ENCODE data around the gene TIAL1. TPM values are rescaled to one million over a fixed set of nuclear protein-coding genes. Genes with fewer than 3 reads are reported as not detected.

TIAL1 gene
- total RNA-seq, 1 experiment from 2014 or later = 46.6 TPM

DNA sequence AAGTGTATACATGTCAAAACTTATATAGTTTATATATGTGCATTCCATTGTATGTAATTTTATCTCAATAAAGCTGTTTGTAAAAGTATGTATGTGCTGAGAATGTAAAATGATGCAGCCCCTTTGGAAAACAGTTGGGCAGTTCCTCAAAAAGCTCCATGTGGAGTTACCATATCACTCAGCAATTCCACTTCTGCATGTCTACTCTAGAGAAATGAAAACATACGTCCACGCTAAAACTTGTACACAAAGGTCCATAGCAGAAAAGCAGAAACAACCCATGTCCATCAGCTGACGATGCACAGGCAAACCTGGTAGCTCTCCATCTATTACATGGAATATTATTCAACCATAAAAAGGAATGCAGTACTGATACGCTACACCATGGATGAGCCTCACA lies 45.9 kb downstream of the TIAL1 start:
- no peak overlapping the region for H2AFZ ChIP-seq (ENCODE audit: low read length)
- POLR2A ChIA-PET (ENCODE audit: unreplicated experiment) = no interaction called here

DNA sequence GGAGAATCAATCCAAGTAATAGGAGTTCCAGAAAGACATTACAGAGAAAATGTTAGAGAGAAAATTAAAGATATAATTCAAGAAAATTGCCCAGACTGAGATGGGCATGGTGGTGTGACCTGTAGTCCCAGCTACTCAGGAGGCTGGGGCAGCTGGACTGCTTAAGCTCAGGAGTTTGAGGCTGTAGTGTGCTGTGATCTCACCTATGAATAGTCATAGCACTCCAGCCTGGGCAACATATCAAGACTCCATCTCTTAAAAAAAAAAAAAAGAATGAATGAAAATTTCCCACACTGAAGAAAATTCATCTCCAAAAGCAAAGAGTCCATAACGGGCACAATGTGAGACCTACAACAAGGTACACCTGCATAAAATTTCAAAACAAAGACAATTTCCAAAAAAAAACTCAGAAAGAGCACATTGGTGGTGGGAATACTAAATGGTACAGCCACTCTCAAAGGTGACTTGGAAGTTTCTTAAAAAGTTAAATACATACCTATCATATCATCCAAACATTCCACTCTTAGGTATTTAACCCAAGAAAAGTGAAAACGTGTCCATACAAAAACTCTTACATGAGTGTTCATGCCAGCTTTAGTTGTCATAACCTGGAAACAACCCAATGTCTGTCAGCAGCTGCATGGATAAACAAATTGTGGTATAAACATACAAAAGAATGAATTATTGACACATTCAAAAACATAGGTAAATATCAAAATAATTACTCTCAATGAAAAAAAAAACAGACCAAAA lies 47.3 kb downstream of the TIAL1 start:
- Histone ChIP-seq H3K36me3 (ENCODE audit: low read depth, low read length) (no peaks in the 10 kb centered on the region), H3K9me2 (replicated peaks; ENCODE audit: low read length) (no peaks in the 10 kb centered on the region), H3K27me3 (ENCODE audit: low read length) (no peaks in the 10 kb centered on the region), H3F3A (ENCODE audit: low read length, unreplicated experiment) (no peaks in the 10 kb centered on the region), H3K9ac (ENCODE audit: low read length) (no peak overlapping the region), H3K4me1 (ENCODE audit: insufficient read depth, low read length) (no peaks in the 10 kb centered on the region; the same call in 1 of the 2 replicates), H3K9me3 (ENCODE audit: low read length) (no peaks in the 10 kb centered on the region), H3K79me2 (ENCODE audit: low read length) (no peaks in the 10 kb centered on the region), H3K27ac (ENCODE audit: low read length) (no peak overlapping the region), H3K4me2 (ENCODE audit: low read length) (no peak overlapping the region), H2AFZ (ENCODE audit: low read length) (no peak overlapping the region), H3K4me3 (ENCODE audit: low read length) (no peak overlapping the region), H4K20me1 (ENCODE audit: low read length) (no peaks in the 10 kb centered on the region)
- no peak for ATAC-seq
- intact Hi-C loops (cut with micrococcal nuclease) = no loop called here
- POLR2A ChIA-PET (ENCODE audit: unreplicated experiment) = no interaction called here
- no TSS peak for BruUV-seq (replicated peaks)
- CTCF ChIA-PET = no interaction called here
- no peak for DNase-seq
- TF ChIP-seq EZH2 (IDR thresholded peaks at IDR 0.05; ENCODE audit: low read length, unreplicated experiment) (no peak), EZH2phosphoT487 (IDR thresholded peaks at IDR 0.05; ENCODE audit: borderline replicate concordance, low read length) (no peak)
- TF ChIP-seq, protein P1, sequence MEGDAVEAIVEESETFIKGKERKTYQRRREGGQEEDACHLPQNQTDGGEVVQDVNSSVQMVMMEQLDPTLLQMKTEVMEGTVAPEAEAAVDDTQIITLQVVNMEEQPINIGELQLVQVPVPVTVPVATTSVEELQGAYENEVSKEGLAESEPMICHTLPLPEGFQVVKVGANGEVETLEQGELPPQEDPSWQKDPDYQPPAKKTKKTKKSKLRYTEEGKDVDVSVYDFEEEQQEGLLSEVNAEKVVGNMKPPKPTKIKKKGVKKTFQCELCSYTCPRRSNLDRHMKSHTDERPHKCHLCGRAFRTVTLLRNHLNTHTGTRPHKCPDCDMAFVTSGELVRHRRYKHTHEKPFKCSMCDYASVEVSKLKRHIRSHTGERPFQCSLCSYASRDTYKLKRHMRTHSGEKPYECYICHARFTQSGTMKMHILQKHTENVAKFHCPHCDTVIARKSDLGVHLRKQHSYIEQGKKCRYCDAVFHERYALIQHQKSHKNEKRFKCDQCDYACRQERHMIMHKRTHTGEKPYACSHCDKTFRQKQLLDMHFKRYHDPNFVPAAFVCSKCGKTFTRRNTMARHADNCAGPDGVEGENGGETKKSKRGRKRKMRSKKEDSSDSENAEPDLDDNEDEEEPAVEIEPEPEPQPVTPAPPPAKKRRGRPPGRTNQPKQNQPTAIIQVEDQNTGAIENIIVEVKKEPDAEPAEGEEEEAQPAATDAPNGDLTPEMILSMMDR (conservative IDR thresholded peaks at IDR 0.05; ENCODE audit: low read depth, low read length) = no peak

More for the DNA sequence above, 45.9 kb downstream of the TIAL1 start:
- TF ChIP-seq EZH2phosphoT487 (IDR thresholded peaks at IDR 0.05; ENCODE audit: borderline replicate concordance, low read length) = no peak
- TF ChIP-seq, protein P1 (conservative IDR thresholded peaks at IDR 0.05; ENCODE audit: low read depth, low read length) = no peak
- intact Hi-C loops (cut with micrococcal nuclease) = no loop called here
- Histone ChIP-seq H3K27ac (ENCODE audit: low read length) (no peak overlapping the region), H3K4me3 (ENCODE audit: low read length) (no peak overlapping the region), H3K4me2 (ENCODE audit: low read length) (no peak overlapping the region), H3K4me1 (ENCODE audit: insufficient read depth, low read length) (no peaks in the 10 kb centered on the region; the same call in 1 of the 2 replicates), H3K79me2 (ENCODE audit: low read length) (no peaks in the 10 kb centered on the region), H3F3A (ENCODE audit: low read length, unreplicated experiment) (no peaks in the 10 kb centered on the region), H3K27me3 (ENCODE audit: low read length) (no peaks in the 10 kb centered on the region), H3K9me3 (ENCODE audit: low read length) (no peaks in the 10 kb centered on the region), H3K9me2 (replicated peaks; ENCODE audit: low read length) (no peaks in the 10 kb centered on the region), H4K20me1 (ENCODE audit: low read length) (no peaks in the 10 kb centered on the region), H3K36me3 (ENCODE audit: low read depth, low read length) (no peaks in the 10 kb centered on the region), H3K9ac (ENCODE audit: low read length) (no peak overlapping the region)
- ATAC-seq = no peak
- CTCF ChIA-PET = no interaction called here
- DNase-seq = no peak
- BruUV-seq (replicated peaks) = no TSS peak

DNA sequence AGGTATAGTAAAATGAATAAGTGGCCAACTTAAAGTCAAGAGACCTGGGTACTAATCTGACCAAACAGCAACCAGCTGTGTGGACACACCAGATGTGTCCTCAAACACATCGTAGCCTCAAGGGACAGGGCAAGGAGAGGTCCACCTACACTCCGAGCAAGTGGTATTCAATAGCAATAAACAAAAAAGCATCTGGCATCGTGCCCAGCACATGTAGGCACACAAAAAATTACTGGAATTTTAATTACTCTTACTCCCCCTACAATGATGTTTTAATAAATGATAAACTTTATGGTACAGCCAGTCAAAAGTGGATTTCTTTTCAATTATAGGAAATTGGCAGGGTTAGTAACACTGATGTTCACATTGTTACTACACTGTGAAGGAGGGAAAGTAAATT lies 50.8 kb downstream of the TIAL1 start:
- Histone ChIP-seq H3K9me3 (ENCODE audit: low read length) (no peaks in the 10 kb centered on the region), H3K4me1 (ENCODE audit: insufficient read depth, low read length) (no peaks in the 10 kb centered on the region; the same call in 1 of the 2 replicates), H3K79me2 (ENCODE audit: low read length) (peaks cover 14% of the 10 kb centered on the region), H4K20me1 (ENCODE audit: low read length) (no peaks in the 10 kb centered on the region), H3K27me3 (ENCODE audit: low read length) (no peaks in the 10 kb centered on the region), H3K9ac (ENCODE audit: low read length) (no peak overlapping the region), H3K9me2 (replicated peaks; ENCODE audit: low read length) (no peaks in the 10 kb centered on the region), H3F3A (ENCODE audit: low read length, unreplicated experiment) (no peaks in the 10 kb centered on the region), H3K4me3 (ENCODE audit: low read length) (no peak overlapping the region), H3K27ac (ENCODE audit: low read length) (no peak overlapping the region), H3K36me3 (ENCODE audit: low read depth, low read length) (no peaks in the 10 kb centered on the region), H2AFZ (ENCODE audit: low read length) (no peak overlapping the region), H3K4me2 (ENCODE audit: low read length) (no peak overlapping the region)
- ChIA-PET POLR2A (ENCODE audit: unreplicated experiment) (no interaction called here), CTCF (no interaction called here)
- intact Hi-C loops (cut with micrococcal nuclease) = no loop called here
- BruUV-seq (replicated peaks) = no TSS peak
- TF ChIP-seq EZH2 (IDR thresholded peaks at IDR 0.05; ENCODE audit: low read length, unreplicated experiment) (no peak), EZH2phosphoT487 (IDR thresholded peaks at IDR 0.05; ENCODE audit: borderline replicate concordance, low read length) (no peak)
- TF ChIP-seq, protein P1 (conservative IDR thresholded peaks at IDR 0.05; ENCODE audit: low read depth, low read length) = no peak
- no peak for DNase-seq
- no peak for ATAC-seq
